Left hindlimb (tissue), 1 donor: ENCODE measurements around the gene PHGDH.
"Not testable (repeated sequence)": the region's sequence is repeated elsewhere in the genome, so short reads cannot be mapped to it uniquely, and the experiment has no call there.

Experiments used
- DNase-seq: peaks from one replicate; pipeline ENCODE4 v3.0.0-alpha.2; 2018

Gene PHGDH

GRCh38 chr1:119700326-119700725 is 11.4 kb upstream of the PHGDH start:
- no peak for DNase-seq

GRCh38 chr1:119701659-119702058 is 10.1 kb upstream of the PHGDH start:
- DNase-seq = no peak

- DNase-seq = no peak
Measured at GRCh38 chr1:119702384-119702783, 9.3 kb upstream of the PHGDH start.

GRCh38 chr1:119703666-119704450 is 7.9 kb upstream of the PHGDH start:
- no peak for DNase-seq

GRCh38 chr1:119706599-119706998 is 5.1 kb upstream of the PHGDH start:
- not testable (repeated sequence) for DNase-seq

GRCh38 chr1:119711356-119711803 is 354 bp upstream of the PHGDH start:
- not testable (repeated sequence) for DNase-seq

- DNase-seq = peak; percentile 94
Measured at GRCh38 chr1:119712342-119713038, 756 bp downstream of the PHGDH start.

GRCh38 chr1:119713039-119713748 is 1.5 kb downstream of the PHGDH start:
- DNase-seq = peak; percentile 50

GRCh38 chr1:119713749-119714456 is 2.2 kb downstream of the PHGDH start:
- DNase-seq = peak; percentile 47

- DNase-seq = no peak
Measured at GRCh38 chr1:119714583-119714982, 2.8 kb downstream of the PHGDH start.

GRCh38 chr1:119715542-119715941 is 3.8 kb downstream of the PHGDH start:
- DNase-seq = peak; percentile 46

GRCh38 chr1:119718409-119718808 is 6.7 kb downstream of the PHGDH start:
- no peak for DNase-seq

- no peak for DNase-seq
Measured at GRCh38 chr1:119718972-119719371, 7.2 kb downstream of the PHGDH start.

GRCh38 chr1:119720866-119721440 is 9.2 kb downstream of the PHGDH start:
- DNase-seq = no peak

- DNase-seq = no peak
Measured at GRCh38 chr1:119721896-119722295, 10.2 kb downstream of the PHGDH start.

- no peak for DNase-seq
Measured at GRCh38 chr1:119724611-119725218, 13.0 kb downstream of the PHGDH start.

GRCh38 chr1:119725626-119726025 is 13.9 kb downstream of the PHGDH start:
- no peak for DNase-seq

- DNase-seq = no peak
Measured at GRCh38 chr1:119727991-119728390, 16.3 kb downstream of the PHGDH start.

- DNase-seq = no peak
Measured at GRCh38 chr1:119729044-119729443, 17.3 kb downstream of the PHGDH start.

- no peak for DNase-seq
Measured at GRCh38 chr1:119731060-119731459, 19.3 kb downstream of the PHGDH start.

- no peak for DNase-seq
Measured at GRCh38 chr1:119731741-119732430, 20.2 kb downstream of the PHGDH start.
